Dermis microvascular lymphatic vessel endothelial cell (primary cell): ENCODE measurements around the gene VILL. TPM values are rescaled to one million over a fixed set of nuclear protein-coding genes. Genes with fewer than 3 reads are reported as not detected.
"Not testable (repeated sequence)": the region's sequence is repeated elsewhere in the genome, so short reads cannot be mapped to it uniquely, and the experiment has no call there.

ENCODE experiments used
- DNase-seq, 2 donors: peaks; one replicate each; pipeline versions ENCODE4 v3.0.0 to v3.0.0-alpha.2; 2010; ENCODE audit warnings: low read depth in 2 of 2
- total RNA-seq: library from RNA; depleted of rRNA; stranded (reverse); fragments of >200 nt; gene quantifications from 2 replicates; pipeline ENCODE4 v1.2.1, GENCODE V29; 2014

Gene VILL
- total RNA-seq, 1 donor from 2014 or later, result 2.2 TPM

- peak in 1 of 2 donors; percentile 19 for DNase-seq
Measured at GRCh38 chr3:37986479-37987314, 3.9 kb upstream of the VILL start.

- DNase-seq, result no peak
Measured at GRCh38 chr3:37987315-37987697, 3.3 kb upstream of the VILL start.

GRCh38 chr3:37987751-37988179 lies 2.8 kb upstream of the VILL start:
- DNase-seq, result no peak

- not testable (repeated sequence) for DNase-seq
Measured at GRCh38 chr3:37988376-37988775, 2.2 kb upstream of the VILL start.

GRCh38 chr3:37988931-37989525 lies 1.6 kb upstream of the VILL start:
- no peak for DNase-seq

- DNase-seq, result no peak
Measured at GRCh38 chr3:37989821-37990480, 635 bp upstream of the VILL start.

- DNase-seq, result no peak
Measured at GRCh38 chr3:37991109-37991508, 523 bp downstream of the VILL start.

- no peak for DNase-seq
Measured at GRCh38 chr3:37991823-37992222, 1.2 kb downstream of the VILL start.

- DNase-seq, result no peak
Measured at GRCh38 chr3:37992271-37993066, 1.9 kb downstream of the VILL start.

- DNase-seq, result no peak
Measured at GRCh38 chr3:37993067-37993455, 2.5 kb downstream of the VILL start.

- DNase-seq, result no peak
Measured at GRCh38 chr3:37993460-37993819, 2.9 kb downstream of the VILL start.

GRCh38 chr3:37993820-37994638 lies 3.4 kb downstream of the VILL start:
- DNase-seq, result peak; percentile 6 to 78

- DNase-seq, result no peak
Measured at GRCh38 chr3:37994639-37994972, 4.0 kb downstream of the VILL start.

- DNase-seq, result no peak
Measured at GRCh38 chr3:37995652-37996641, 5.4 kb downstream of the VILL start.

- DNase-seq, result peak; percentile 72 to 82
Measured at GRCh38 chr3:37996785-37997301, 6.3 kb downstream of the VILL start.

- DNase-seq, result no peak
Measured at GRCh38 chr3:37997342-37997741, 6.8 kb downstream of the VILL start.

GRCh38 chr3:37997791-37998370 lies 7.3 kb downstream of the VILL start:
- no peak for DNase-seq

- no peak for DNase-seq
Measured at GRCh38 chr3:37999836-38000235, 9.2 kb downstream of the VILL start.

- DNase-seq, result no peak
Measured at GRCh38 chr3:38000242-38000916, 9.8 kb downstream of the VILL start.
